IMR-90 (cell line): ENCODE results near the gene ARAP2. TPM values are rescaled to one million over a fixed set of nuclear protein-coding genes. Genes with fewer than 3 reads are reported as not detected.

ENCODE experiments used
- ATAC-seq: fragments of 200-7000 bp; cut with Tn5 transposase; 2 replicates; pipeline ENCODE4 v1.9.1; 2020; ENCODE audit warnings: low read depth, mild to moderate bottlenecking, moderate library complexity
- BruUV-seq: library from RNA; stranded (reverse); fragments of 400-500 nt; replicated peaks from 2 replicates; lab custom pipeline; 2021; lab: Mats Ljungman, UMichigan
- CTCF ChIA-PET: fragments of 300-600 bp; formaldehyde crosslinking; extraction: SDS; loops from one replicate; lab custom pipeline; 2021; ENCODE audit warnings: antibody characterized with exemption; lab: Yijun Ruan, JAX
- POLR2A ChIA-PET: fragments of 300-600 bp; sonication (Branson Sonifier 250); formaldehyde crosslinking; loops from one replicate; lab custom pipeline; 2022; ENCODE audit warnings: antibody characterized with exemption; ENCODE audit not compliant: unreplicated experiment; lab: Charles Lee
- DNase-seq: peaks from one replicate; pipeline ENCODE4 v3.0.0; 2013
- H2AFZ ChIP-seq: replicated peaks from 2 replicates; pipeline ENCODE3; 2013; ENCODE audit warnings: low read length, mild to moderate bottlenecking; ENCODE audit not compliant: poor library complexity
- H2AK5ac ChIP-seq: 2 replicates; pipeline ENCODE4 v1.6.1; 2013; ENCODE audit warnings: low read depth, low read length, inconsistent platforms
- H2AK9ac ChIP-seq: replicated peaks from 2 replicates; pipeline ENCODE3; 2013; ENCODE audit warnings: mild to moderate bottlenecking, low read depth, low read length, moderate library complexity; ENCODE audit not compliant: poor library complexity
- H2BK120ac ChIP-seq: 2 replicates; pipeline ENCODE4 v1.6.1; 2013; ENCODE audit warnings: low read depth, low read length, inconsistent platforms
- H2BK15ac ChIP-seq: 3 replicates; pipeline ENCODE4 v1.6.1; 2013; ENCODE audit warnings: low read depth, low read length, inconsistent platforms
- H2BK20ac ChIP-seq: 2 replicates; pipeline ENCODE4 v1.6.1; 2013; ENCODE audit warnings: low read depth, mild to moderate bottlenecking, inconsistent platforms, low read length, moderate library complexity
- H2BK5ac ChIP-seq: 2 replicates; pipeline ENCODE4 v1.6.1; 2013; ENCODE audit warnings: mild to moderate bottlenecking, low read depth, low read length, inconsistent platforms; ENCODE audit not compliant: poor library complexity, severe bottlenecking
- H3K14ac ChIP-seq: replicated peaks from 2 replicates; pipeline ENCODE4 v1.6.1; 2013; ENCODE audit warnings: low read depth, low read length, inconsistent platforms
- H3K18ac ChIP-seq: 2 replicates; pipeline ENCODE4 v1.6.1; 2013; ENCODE audit warnings: low read depth, low read length, control low read depth
- H3K23ac ChIP-seq: 2 replicates; pipeline ENCODE4 v1.6.1; 2013; ENCODE audit warnings: low read depth, low read length, inconsistent platforms
- H3K27ac ChIP-seq: 2 replicates; pipeline ENCODE4 v1.5.1; 2013; ENCODE audit warnings: mild to moderate bottlenecking, control low read depth, low read length; ENCODE audit not compliant: insufficient read depth
- H3K27me3 ChIP-seq: 2 replicates; pipeline ENCODE4 v1.6.1; 2013; ENCODE audit warnings: low read length; ENCODE audit not compliant: control insufficient read depth, insufficient read depth
- H3K36me3 ChIP-seq: 2 replicates; pipeline ENCODE4 v1.6.1; 2013; ENCODE audit warnings: low read length, mixed read lengths; ENCODE audit not compliant: control insufficient read depth, insufficient read depth
- H3K4ac ChIP-seq: 2 replicates; pipeline ENCODE4 v1.6.1; 2013; ENCODE audit warnings: low read depth, low read length, inconsistent platforms
- H3K4me1 ChIP-seq: 2 replicates; pipeline ENCODE4 v1.6.1; 2013; ENCODE audit warnings: low read length, mixed read lengths; ENCODE audit not compliant: control insufficient read depth, insufficient read depth
- H3K4me2 ChIP-seq: 2 replicates; pipeline ENCODE4 v1.6.1; 2013; ENCODE audit warnings: low read depth, mild to moderate bottlenecking, control low read depth, low read length, moderate library complexity
- H3K4me3 ChIP-seq: 2 replicates; pipeline ENCODE4 v1.5.1; 2013; ENCODE audit warnings: low read depth, mild to moderate bottlenecking, control low read depth, low read length, moderate library complexity; ENCODE audit not compliant: insufficient read depth
- H3K56ac ChIP-seq: 2 replicates; pipeline ENCODE4 v1.6.1; 2013; ENCODE audit warnings: low read length, inconsistent platforms; ENCODE audit not compliant: insufficient read depth; ENCODE audit errors: extremely low read depth
- H3K79me1 ChIP-seq, 2 experiments: 2 replicates each; pipeline ENCODE4 v1.6.1; 2013; ENCODE audit warnings: low read length in 2 of 2, inconsistent platforms in 1 of 2, low read depth in 1 of 2
- H3K9ac ChIP-seq: 2 replicates; pipeline ENCODE4 v1.6.1; 2013; ENCODE audit warnings: low read depth, low read length, control low read depth
- H3K9me1 ChIP-seq: 2 replicates; pipeline ENCODE4 v1.6.1; 2013; ENCODE audit warnings: low read length, inconsistent platforms; ENCODE audit not compliant: insufficient read depth
- H3K9me3 ChIP-seq: 2 replicates; pipeline ENCODE4 v1.6.1; 2013; ENCODE audit warnings: low read length; ENCODE audit not compliant: control insufficient read depth, insufficient read depth
- H4K20me1 ChIP-seq: 2 replicates; pipeline ENCODE4 v1.6.1; 2013; ENCODE audit warnings: low read length, inconsistent platforms; ENCODE audit not compliant: insufficient read depth
- H4K5ac ChIP-seq: 2 replicates; pipeline ENCODE4 v1.6.1; 2013; ENCODE audit warnings: mild to moderate bottlenecking, low read depth, low read length, control low read depth
- H4K8ac ChIP-seq, 2 experiments: 2 replicates each; pipeline ENCODE4 v1.6.1; 2013; ENCODE audit warnings: low read depth in 2 of 2, low read length in 2 of 2, control low read depth in 1 of 2, inconsistent platforms in 1 of 2
- H4K91ac ChIP-seq: 2 replicates; pipeline ENCODE4 v1.6.1; 2013; ENCODE audit warnings: low read depth, low read length, inconsistent platforms; ENCODE audit not compliant: insufficient read depth
- MAFK ChIP-seq: IDR thresholded peaks from 2 replicates; pipeline ENCODE4 v1.6.1; 2012; ENCODE audit warnings: low read depth, low read length, improper control_type of control experiment
- MAZ ChIP-seq: IDR thresholded peaks from 2 replicates; pipeline ENCODE4 v1.6.1; 2012; ENCODE audit warnings: low read depth, mild to moderate bottlenecking, low read length, improper control_type of control experiment, moderate library complexity, borderline replicate concordance
- MXI1 ChIP-seq: IDR thresholded peaks from 2 replicates; pipeline ENCODE4 v1.6.1; 2012; ENCODE audit warnings: low read depth, mild to moderate bottlenecking, low read length, moderate library complexity, borderline replicate concordance
- RCOR1 ChIP-seq: IDR thresholded peaks from 2 replicates; pipeline ENCODE4 v1.6.1; 2012; ENCODE audit warnings: mild to moderate bottlenecking, low read length, improper control_type of control experiment; ENCODE audit not compliant: insufficient replicate concordance
- RFX5 ChIP-seq: IDR thresholded peaks from 2 replicates; pipeline ENCODE4 v1.8.0; 2012; ENCODE audit warnings: low read depth, mild to moderate bottlenecking, low read length, moderate library complexity
- SMC3 ChIP-seq: fragments of 150-350 bp; IDR thresholded peaks from 2 replicates; pipeline ENCODE4 v1.6.1; 2016; ENCODE audit warnings: low read depth, mild to moderate bottlenecking, antibody characterized with exemption, low read length, moderate library complexity
- WGBS, 2 experiments: methylation state at CpG; one replicate each; pipeline versions ENCODE4 v1.1.5 to v1.1.7; 2013; ENCODE audit warnings: missing lambda C conversion rate in 2 of 2; ENCODE audit not compliant: insufficient read length in 1 of 2; ENCODE audit errors: extremely low coverage in 2 of 2; 5-methylcytosine and 5-hydroxymethylcytosine counted together
- dilution Hi-C: fragments of 300-500 bp; cut with HindIII; formaldehyde crosslinking; loops from one replicate; pipeline ENCODE4 v1.14.3; 2018; ENCODE audit warnings: low sequenced_read_pairs; ENCODE audit not compliant: unreplicated experiment
- in situ Hi-C: fragments of 300-500 bp; cut with MboI; formaldehyde crosslinking; loops from 3 replicates; pipeline ENCODE4 v1.14.3; 2019; ENCODE audit warnings: low sequenced_read_pairs, inconsistent platforms, mixed read lengths
- intact Hi-C: fragments of 100-400 bp; cut with micrococcal nuclease; formaldehyde crosslinking; loops from 2 replicates; pipeline ENCODE4 v1.10.0; 2022
- polyA plus RNA-seq, 3 experiments: library from polyadenylated mRNA; depleted of rRNA; stranded (reverse); fragments of >200 nt; gene quantifications; 2 replicates each; pipeline ENCODE4 v1.2.3, GENCODE V29; 2012; ENCODE audit warnings: low replicate concordance in 1 of 3
- total RNA-seq: library from RNA; depleted of rRNA; stranded (reverse); fragments of >200 nt; gene quantifications from 2 replicates; pipeline ENCODE4 v1.2.3, GENCODE V29; 2012
- TF ChIP-seq, protein P1 (sequence below): conservative IDR thresholded peaks from 2 replicates; pipeline ENCODE4 v1.5.1; 2012; ENCODE audit warnings: mild to moderate bottlenecking, low read depth, low read length, improper control_type of control experiment

ARAP2 gene
- total and polyA plus RNA-seq, 2 of the 4 experiments (the other 2 are of a cell fraction), result 0.32 to 1.8 TPM

DNA sequence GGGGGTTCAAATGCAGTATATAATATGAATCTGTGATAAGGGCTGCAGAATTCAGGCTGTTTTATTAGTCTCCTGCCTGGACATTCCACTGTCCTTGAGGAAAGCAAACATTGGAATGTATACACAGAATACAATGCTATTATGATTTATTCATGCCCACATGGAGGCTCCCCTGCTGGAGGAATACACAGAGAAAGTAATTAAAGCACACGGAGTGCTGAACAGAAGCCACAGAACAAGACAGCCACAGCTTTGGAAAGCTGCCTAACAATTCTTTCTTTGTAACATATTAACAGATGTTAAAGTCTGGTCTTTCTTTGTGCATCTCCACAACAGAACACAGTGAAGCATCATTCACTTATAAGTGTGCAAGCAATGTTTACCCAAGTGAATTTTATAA, 155.8 kb downstream of the ARAP2 start:
- dilution Hi-C loops, result no loop called here
- no TSS peak for BruUV-seq

More for the DNA sequence above, 155.8 kb downstream of the ARAP2 start:
- no peak overlapping the region for H4K91ac ChIP-seq
- no peak overlapping the region for H3K18ac ChIP-seq
- intact Hi-C loops, result no loop called here
- no peak overlapping the region for H3K23ac ChIP-seq
- H4K5ac ChIP-seq, result no peak overlapping the region
- H3K79me1 ChIP-seq, result no peaks in the 10 kb centered on the region
- H3K9me3 ChIP-seq, result peaks cover 3% of the 10 kb centered on the region; the same call in 1 of the 2 replicates
- no peaks in the 10 kb centered on the region for H3K9me1 ChIP-seq
- H3K4me2 ChIP-seq, result no peak overlapping the region
- no peak overlapping the region for H3K27ac ChIP-seq
- H2BK20ac ChIP-seq, result no peak overlapping the region
- H3K4ac ChIP-seq, result no peak overlapping the region
- WGBS, 2 experiments, result no CpG with 5 or more reads among the region's 1 CpG
- no peak overlapping the region for H2AFZ ChIP-seq
- no peak overlapping the region for H3K14ac ChIP-seq
- no peaks in the 10 kb centered on the region for H3K27me3 ChIP-seq
- H4K8ac ChIP-seq, result no peak overlapping the region
- H2BK5ac ChIP-seq, result no peak overlapping the region
- DNase-seq (no peak), ATAC-seq (no peak)
- H3K4me1 ChIP-seq, result no peaks in the 10 kb centered on the region
- CTCF ChIA-PET, result no interaction called here
- H2BK15ac ChIP-seq, result no peak overlapping the region
- TF ChIP-seq, protein P1, sequence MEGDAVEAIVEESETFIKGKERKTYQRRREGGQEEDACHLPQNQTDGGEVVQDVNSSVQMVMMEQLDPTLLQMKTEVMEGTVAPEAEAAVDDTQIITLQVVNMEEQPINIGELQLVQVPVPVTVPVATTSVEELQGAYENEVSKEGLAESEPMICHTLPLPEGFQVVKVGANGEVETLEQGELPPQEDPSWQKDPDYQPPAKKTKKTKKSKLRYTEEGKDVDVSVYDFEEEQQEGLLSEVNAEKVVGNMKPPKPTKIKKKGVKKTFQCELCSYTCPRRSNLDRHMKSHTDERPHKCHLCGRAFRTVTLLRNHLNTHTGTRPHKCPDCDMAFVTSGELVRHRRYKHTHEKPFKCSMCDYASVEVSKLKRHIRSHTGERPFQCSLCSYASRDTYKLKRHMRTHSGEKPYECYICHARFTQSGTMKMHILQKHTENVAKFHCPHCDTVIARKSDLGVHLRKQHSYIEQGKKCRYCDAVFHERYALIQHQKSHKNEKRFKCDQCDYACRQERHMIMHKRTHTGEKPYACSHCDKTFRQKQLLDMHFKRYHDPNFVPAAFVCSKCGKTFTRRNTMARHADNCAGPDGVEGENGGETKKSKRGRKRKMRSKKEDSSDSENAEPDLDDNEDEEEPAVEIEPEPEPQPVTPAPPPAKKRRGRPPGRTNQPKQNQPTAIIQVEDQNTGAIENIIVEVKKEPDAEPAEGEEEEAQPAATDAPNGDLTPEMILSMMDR, result no peak
- TF ChIP-seq MAFK (no peak), MAZ (no peak), MXI1 (no peak), SMC3 (no peak), RCOR1 (no peak), RFX5 (no peak)
- POLR2A ChIA-PET, result no interaction called here
- no peaks in the 10 kb centered on the region for H4K20me1 ChIP-seq
- no peak overlapping the region for H3K4me3 ChIP-seq
- no peak overlapping the region for H3K56ac ChIP-seq
- no peak overlapping the region for H3K9ac ChIP-seq
- in situ Hi-C loops, result no loop called here
- no peak overlapping the region for H2AK9ac ChIP-seq
- H3K36me3 ChIP-seq, result no peaks in the 10 kb centered on the region
- no peak overlapping the region for H2AK5ac ChIP-seq
- no peak overlapping the region for H2BK120ac ChIP-seq
